K562 (cell line): ENCODE results near the gene CD46. TPM values are rescaled to one million over a fixed set of nuclear protein-coding genes. Genes with fewer than 3 reads are reported as not detected.

Experiments used
- CCAR2 ChIP-seq: fragments of 200-400 bp; formaldehyde crosslinking; IDR thresholded peaks from 2 replicates; pipeline ENCODE4 v1.6.1; 2017; ENCODE audit warnings: mild to moderate bottlenecking, low read depth, low read length
- CCNT2 ChIP-seq: IDR thresholded peaks from 2 replicates; pipeline ENCODE4 v1.6.1; 2011; ENCODE audit warnings: borderline replicate concordance, low read depth, mild to moderate bottlenecking, moderate library complexity, mixed read lengths, low read length; ENCODE audit not compliant: insufficient read length; ENCODE audit errors: extremely low read depth
- CEBPG ChIP-seq, 3 experiments: fragments of 200-800 bp in 1 of 3; sonication (Bioruptor generic) in 1 of 3; sonication (generic) in 1 of 3; formaldehyde crosslinking in 1 of 3; IDR thresholded peaks in 2 of 3; conservative IDR thresholded peaks in 1 of 3; 2 replicates each; pipeline versions ENCODE4 v1.6.1 to v1.8.0; 2016 to 2022; ENCODE audit warnings: missing compliant biosample characterization in 2 of 3, missing genetic modification characterization in 2 of 3, mild to moderate bottlenecking in 1 of 3, missing genetic modification reagents in 1 of 3
- E2F4 ChIP-seq: sonication (generic); formaldehyde crosslinking; IDR thresholded peaks from 2 replicates; pipeline ENCODE4 v1.8.0; 2022; ENCODE audit warnings: mild to moderate bottlenecking, low read depth, missing genetic modification reagents
- HOMEZ ChIP-seq: fragments of 250-450 bp; sonication (Bioruptor Pico); IDR thresholded peaks from 2 replicates; pipeline ENCODE4 v1.4.0; 2020; ENCODE audit warnings: mild to moderate bottlenecking, moderate library complexity
- LARP7 ChIP-seq: fragments of 450-650 bp; IDR thresholded peaks from 2 replicates; pipeline ENCODE4 v1.6.1; 2016
- MCM5 ChIP-seq: fragments of 450-650 bp; IDR thresholded peaks from 2 replicates; pipeline ENCODE4 v1.6.1; 2016; ENCODE audit warnings: low read depth
- NCOR1 ChIP-seq: fragments of 450-650 bp; IDR thresholded peaks from 2 replicates; pipeline ENCODE4 v1.6.1; 2016; ENCODE audit warnings: mild to moderate bottlenecking, moderate library complexity
- PTBP1 ChIP-seq: fragments of 200-400 bp; formaldehyde crosslinking; IDR thresholded peaks from 2 replicates; pipeline ENCODE4 v1.6.1; 2017; ENCODE audit warnings: low read depth, low read length
- SIN3A ChIP-seq, 2 experiments: fragments of 150-350 bp in 1 of 2; IDR thresholded peaks; 2 replicates each; pipeline ENCODE4 v1.6.1; 2011 to 2016; ENCODE audit warnings: borderline replicate concordance in 2 of 2, low read depth in 2 of 2, low read length in 2 of 2, mild to moderate bottlenecking in 2 of 2, moderate library complexity in 2 of 2; ENCODE audit not compliant: control insufficient read depth in 1 of 2
- SMAD2 ChIP-seq: fragments of 150-350 bp; IDR thresholded peaks from 2 replicates; pipeline ENCODE4 v1.6.1; 2014; ENCODE audit warnings: low read depth, mild to moderate bottlenecking, low read length
- SNIP1 ChIP-seq: fragments of 450-650 bp; IDR thresholded peaks from 2 replicates; pipeline ENCODE4 v1.7.1; 2017; ENCODE audit warnings: low read depth, mild to moderate bottlenecking
- TCFL5 ChIP-seq: fragments of 250-450 bp; sonication (Bioruptor Pico); conservative IDR thresholded peaks from 2 replicates; pipeline ENCODE4 v1.6.1; 2021; ENCODE audit warnings: mild to moderate bottlenecking, moderate library complexity, matching md5 sums
- TFAP4 ChIP-seq: sonication (generic); formaldehyde crosslinking; IDR thresholded peaks from 2 replicates; pipeline ENCODE4 v1.8.0; 2022; ENCODE audit warnings: missing genetic modification reagents, mild to moderate bottlenecking, moderate library complexity, borderline replicate concordance
- TFE3 ChIP-seq: fragments of 450-650 bp; formaldehyde crosslinking; IDR thresholded peaks from 2 replicates; pipeline ENCODE4 v1.4.0; 2020; ENCODE audit warnings: mild to moderate bottlenecking, mixed read lengths
- VEZF1 ChIP-seq: fragments of 200-800 bp; sonication (Bioruptor generic); IDR thresholded peaks from 2 replicates; pipeline ENCODE4 v1.6.1; 2017; ENCODE audit warnings: missing genetic modification characterization, missing compliant biosample characterization
- ZEB2 ChIP-seq: fragments of 450-650 bp; IDR thresholded peaks from 2 replicates; pipeline ENCODE4 v1.6.1; 2016
- ZNF445 ChIP-seq: fragments of 250-450 bp; sonication (Bioruptor Pico); IDR thresholded peaks from 2 replicates; pipeline ENCODE4 v1.4.0; 2020; ENCODE audit warnings: low read depth, mild to moderate bottlenecking, moderate library complexity
- ZNF75A ChIP-seq: fragments of 450-650 bp; formaldehyde crosslinking; IDR thresholded peaks from 2 replicates; pipeline ENCODE4 v1.4.0; 2020; ENCODE audit warnings: mild to moderate bottlenecking
- polyA plus RNA-seq, 8 experiments: library from polyadenylated mRNA; depleted of rRNA in 4 of 8; stranded (reverse) in 5 of 8; unstranded in 3 of 8; fragments of >200 nt; fragmentation: Nextera tagmentation in 2 of 8; fragmentation: Illumina TruSeq in 1 of 8; extraction: Ambion mirVana in 2 of 8; extraction: Trizol in 1 of 8; gene quantifications; 2 replicates each; pipeline versions ENCODE4 v1.2.1 to v1.2.3, GENCODE V29; 2011 to 2014; ENCODE audit warnings: inconsistent platforms in 1 of 8, missing spikeins in 1 of 8
- total RNA-seq, 7 experiments: library from RNA; depleted of rRNA in 6 of 7; stranded (reverse); fragments of >200 nt in 6 of 7; fragmentation: Illumina TruSeq in 2 of 7; extraction: Trizol in 2 of 7; gene quantifications; 2 replicates each; pipeline versions ENCODE4 v1.2.1 to v1.2.3, GENCODE V29; 2011 to 2021; ENCODE audit warnings: low replicate concordance in 1 of 7

CD46 gene
- total and polyA plus RNA-seq, 9 of the 15 experiments (the other 6 are each of a cell fraction or from before 2014, with no cell fraction given): 87.9 to 374 (median 156) TPM

- TF ChIP-seq E2F4 (no peak), SMAD2 (no peak), MCM5 (no peak), TFAP4 (CRISPR knock-in tag) (peak; percentile 61; the same call in 1 of the 2 replicates), VEZF1 (CRISPR knock-in tag) (peak; percentile 64), ZEB2 (no peak), LARP7 (no peak), TCFL5 (no peak), PTBP1 (no peak), TFE3 (CRISPR knock-in tag) (no peak), ZNF445 (no peak), CCNT2 (peak; percentile 19), CCAR2 (no peak), NCOR1 (no peak), CEBPG (CRISPR knock-in tag; IDR thresholded peaks at IDR 0.05) (no peak), CEBPG (tag; conservative IDR thresholded peaks at IDR 0.05 in 1 of 2, IDR thresholded peaks at IDR 0.05 in 1 of 2) (no peak), SIN3A (IDR thresholded peaks at IDR 0.05; ENCODE audit: borderline replicate concordance in 2 of 2, control insufficient read depth in 1 of 2, low read depth in 2 of 2, low read length in 2 of 2) (no peak), SNIP1 (no peak), ZNF75A (CRISPR knock-in tag) (no peak), HOMEZ (no peak)
These were observed 86.6 kb downstream of the CD46 start (continued) for GRCh38 chr1:207838156-207839082.
